ENCODE data around the gene RGP1.

RGP1 gene

GRCh38 chr9:35776018-35776417 is 26.9 kb downstream of the RGP1 start:
- DNase-seq, result no peak

- no peak for DNase-seq
These were observed 29.4 kb downstream of the RGP1 start for GRCh38 chr9:35778496-35778895.

GRCh38 chr9:35781066-35781465 is 32.0 kb downstream of the RGP1 start:
- DNase-seq, result no peak

GRCh38 chr9:35783418-35783817 is 34.3 kb downstream of the RGP1 start:
- DNase-seq, result no peak

GRCh38 chr9:35789541-35789940 is 40.5 kb downstream of the RGP1 start:
- DNase-seq, result no peak

GRCh38 chr9:35790025-35790384 is 40.9 kb downstream of the RGP1 start:
- DNase-seq, result no peak

- DNase-seq, result peak; percentile 41 to 45
These were observed 41.6 kb downstream of the RGP1 start for GRCh38 chr9:35790385-35791296.

GRCh38 chr9:35791297-35791921 is 42.3 kb downstream of the RGP1 start, which contains the start of gene NPR2:
Gene NPR2 (plus strand): TSS chr9:35791591. CDS start chr9:35792409, 818 bp downstream.
- no peak for DNase-seq

GRCh38 chr9:35792024-35792813 is 43.1 kb downstream of the RGP1 start:
- no peak for DNase-seq

- no peak for DNase-seq
These were observed 43.7 kb downstream of the RGP1 start for GRCh38 chr9:35792826-35793225.

- DNase-seq, result no peak
These were observed 44.4 kb downstream of the RGP1 start for GRCh38 chr9:35793461-35793860.

GRCh38 chr9:35795695-35796094 is 46.6 kb downstream of the RGP1 start:
- no peak for DNase-seq

GRCh38 chr9:35797311-35798109 is 48.4 kb downstream of the RGP1 start:
- no peak for DNase-seq

GRCh38 chr9:35798658-35799374 is 49.7 kb downstream of the RGP1 start:
- peak in 1 of 2 experiments; percentile 12 for DNase-seq

GRCh38 chr9:35800530-35800929 is 51.4 kb downstream of the RGP1 start:
- DNase-seq, result no peak

GRCh38 chr9:35801328-35802128 is 52.4 kb downstream of the RGP1 start:
- no peak for DNase-seq

GRCh38 chr9:35806101-35806500 is 57.0 kb downstream of the RGP1 start:
- DNase-seq, result no peak
